H1 (cell line): ENCODE data around the gene EPHA2. TPM values are rescaled to one million over a fixed set of nuclear protein-coding genes. Genes with fewer than 3 reads are reported as not detected.

Experiments
- CBX8 ChIP-seq: fragments of 300-800, 300-1000 bp; sonication (generic); IDR thresholded peaks from 2 replicates; pipeline ENCODE4 v1.7.1; 2016; ENCODE audit warnings: low read depth, low read length, borderline replicate concordance
- CREB1 ChIP-seq: IDR thresholded peaks from 2 replicates; pipeline ENCODE4 v1.6.1; 2012; ENCODE audit warnings: inconsistent platforms
- FOSL1 ChIP-seq: IDR thresholded peaks from 2 replicates; pipeline ENCODE4 v1.6.1; 2011; ENCODE audit warnings: mild to moderate bottlenecking, low read depth, low read length, moderate library complexity; ENCODE audit not compliant: insufficient read depth
- SIRT6 ChIP-seq: IDR thresholded peaks from one replicate; pipeline ENCODE4 v1.7.1; 2012; ENCODE audit warnings: low read length, inconsistent platforms
- YY1 ChIP-seq: IDR thresholded peaks from 2 replicates; pipeline ENCODE4 v1.6.1; 2011; ENCODE audit warnings: low read depth, mild to moderate bottlenecking, low read length
- polyA plus RNA-seq, 7 experiments: library from polyadenylated mRNA; depleted of rRNA in 3 of 7; stranded (reverse) in 5 of 7; unstranded in 2 of 7; fragments of >200 nt in 5 of 7; fragments of 200-250 nt in 2 of 7; gene quantifications; 1 replicate in 5 of 7; 2 replicates in 1 of 7; 4 replicates in 1 of 7; pipeline versions ENCODE4 v1.2.1 to v1.2.3, GENCODE V29; 2011 to 2013; ENCODE audit warnings: missing spikeins in 2 of 7, mixed read lengths in 2 of 7
- total RNA-seq: library from RNA; stranded (reverse); fragmentation: NEBNext Ultra II Directional; extraction: Animal tissue kit (Norgen Biotek cat#: 25700); gene quantifications from 2 replicates; pipeline ENCODE4 v1.2.1, GENCODE V29; 2021
- TF ChIP-seq, protein P1 (sequence below): IDR thresholded peaks from 2 replicates; pipeline ENCODE4 v1.6.1; 2011; ENCODE audit warnings: low read depth, mild to moderate bottlenecking, low read length; ENCODE audit not compliant: insufficient read depth

EPHA2 gene
- total and polyA plus RNA-seq, 2 of the 8 experiments (the other 6 are each of a cell fraction or from before 2014, with no cell fraction given): 26.8 to 33.6 TPM

- TF ChIP-seq FOSL1 (no peak), CBX8 (no peak), CREB1 (no peak), YY1 (no peak), SIRT6 (no peak)
- TF ChIP-seq, protein P1, sequence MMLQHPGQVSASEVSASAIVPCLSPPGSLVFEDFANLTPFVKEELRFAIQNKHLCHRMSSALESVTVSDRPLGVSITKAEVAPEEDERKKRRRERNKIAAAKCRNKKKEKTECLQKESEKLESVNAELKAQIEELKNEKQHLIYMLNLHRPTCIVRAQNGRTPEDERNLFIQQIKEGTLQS: no peak
These were observed 42.7 kb upstream of the EPHA2 start (continued) for GRCh38 chr1:16198444-16199156.
